ENCODE measurements around the gene FBN2. TPM values are rescaled to one million over a fixed set of nuclear protein-coding genes. Genes with fewer than 3 reads are reported as not detected.

Gene FBN2
- total and polyA plus RNA-seq, 7 donors: under 0.01 to 0.46 (median 0.04) TPM; not detected in 1

- DNase-seq (no peak), ATAC-seq (no peak)
- Histone ChIP-seq H3K36me3 (ENCODE audit: insufficient read depth in 1 of 2, low read depth in 1 of 2) (no peaks in the 10 kb centered on the region), H3K4me3 (no peak overlapping the region), H3K9me3 (no peaks in the 10 kb centered on the region), H3K4me1 (no peaks in the 10 kb centered on the region), H3K27ac (no peak overlapping the region), H3K27me3 (ENCODE audit: insufficient read depth in 3 of 3, low read length in 2 of 3) (no peaks in the 10 kb centered on the region)
- intact Hi-C loops (cut with DNase I): no loop called here
- no peak for TF ChIP-seq CTCF (IDR thresholded peaks at IDR 0.05)
- WGBS, 3 donors: 94 to 97% (median 96%) methylated on average over 1 of the region's 1 CpG
Measured at GRCh38 chr5:128574041-128574440, 36.0 kb upstream of the FBN2 start.

DNA sequence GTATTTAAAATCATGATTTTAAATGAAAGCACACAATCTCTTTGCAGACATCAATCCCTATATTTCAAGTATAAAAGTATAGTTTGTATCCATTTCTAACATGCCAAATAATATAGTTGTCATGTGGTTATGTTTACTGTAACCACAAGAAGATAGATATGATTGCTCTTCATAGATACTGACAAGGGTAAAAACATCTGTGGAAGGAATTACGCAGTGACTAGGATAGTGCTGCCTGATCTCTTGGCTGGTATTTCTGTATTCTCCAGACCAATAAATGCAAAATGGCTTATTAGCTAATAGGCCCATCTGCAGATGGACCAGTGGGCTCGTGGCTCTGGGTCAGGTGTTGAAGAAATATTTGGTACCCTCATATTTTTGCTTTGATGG lies 34.9 kb upstream of the FBN2 start:
- no peak overlapping the region for H3K4me3 ChIP-seq
- no peak for TF ChIP-seq CTCF (IDR thresholded peaks at IDR 0.05)
- H3K4me1 ChIP-seq: no peaks in the 10 kb centered on the region
- no peaks in the 10 kb centered on the region for H3K9me3 ChIP-seq
- intact Hi-C loops (cut with DNase I): no loop called here
- no peak overlapping the region for H3K27ac ChIP-seq
- 51 to 65% (median 56%) methylated on average over 2 of the region's 2 CpGs for WGBS, 3 donors
- H3K36me3 ChIP-seq (ENCODE audit: insufficient read depth in 1 of 2, low read depth in 1 of 2): no peaks in the 10 kb centered on the region
- DNase-seq (no peak), ATAC-seq (no peak)
- H3K27me3 ChIP-seq (ENCODE audit: insufficient read depth in 3 of 3, low read length in 2 of 3): no peaks in the 10 kb centered on the region

GRCh38 chr5:128572051-128572929 lies 34.2 kb upstream of the FBN2 start:
- no peak for TF ChIP-seq CTCF (IDR thresholded peaks at IDR 0.05)
- Histone ChIP-seq H3K36me3 (ENCODE audit: insufficient read depth in 1 of 2, low read depth in 1 of 2) (no peaks in the 10 kb centered on the region), H3K27ac (no peak overlapping the region), H3K4me1 (no peaks in the 10 kb centered on the region), H3K27me3 (ENCODE audit: insufficient read depth in 3 of 3, low read length in 2 of 3) (no peaks in the 10 kb centered on the region), H3K4me3 (no peak overlapping the region), H3K9me3 (no peaks in the 10 kb centered on the region)
- no peak for ATAC-seq
- intact Hi-C loops (cut with DNase I): no loop called here
- no peak for DNase-seq
- WGBS, 3 donors: 76 to 79% (median 78%) methylated on average over 4 of the region's 4 CpGs

- ATAC-seq (no peak), DNase-seq (no peak)
- no peak for TF ChIP-seq CTCF (IDR thresholded peaks at IDR 0.05)
- H3K27me3 ChIP-seq (ENCODE audit: insufficient read depth in 3 of 3, low read length in 2 of 3): no peaks in the 10 kb centered on the region
- no peak overlapping the region for H3K27ac ChIP-seq
- no peaks in the 10 kb centered on the region for H3K36me3 ChIP-seq (ENCODE audit: insufficient read depth in 1 of 2, low read depth in 1 of 2)
- 69 to 77% (median 77%) methylated on average over 2 of the region's 2 CpGs for WGBS, 3 donors
- H3K9me3 ChIP-seq: no peaks in the 10 kb centered on the region
- intact Hi-C loops (cut with DNase I): no loop called here
- H3K4me1 ChIP-seq: no peaks in the 10 kb centered on the region
- H3K4me3 ChIP-seq: no peak overlapping the region
Measured at GRCh38 chr5:128566178-128566577, 28.1 kb upstream of the FBN2 start.

Measured in psoas muscle (tissue), 8 donors.